Ascending aorta (tissue), 2 donors: ENCODE measurements around the gene BEND6. TPM values are rescaled to one million over a fixed set of nuclear protein-coding genes. Genes with fewer than 3 reads are reported as not detected.

ENCODE experiments used
- DNase-seq, 2 donors: peaks; one replicate each; pipeline ENCODE4 v3.0.0-alpha.2; 2019; ENCODE audit warnings: low spot score in 2 of 2
- H3K27ac ChIP-seq, 2 donors: fragments of 200-600 bp; sonication (generic); one replicate each; pipeline ENCODE4 v1.5.1; 2016 to 2017; ENCODE audit warnings: mild to moderate bottlenecking in 1 of 2
- H3K27me3 ChIP-seq: fragments of 200-600 bp; sonication (generic); one replicate; pipeline ENCODE4 v1.5.1; 2017
- H3K36me3 ChIP-seq, 2 donors: fragments of 200-600 bp; sonication (generic); one replicate each; pipeline ENCODE4 v1.5.1; 2016
- H3K4me1 ChIP-seq, 2 donors: fragments of 200-600 bp; sonication (generic); one replicate each; pipeline ENCODE4 v1.5.1; 2016 to 2017; ENCODE audit warnings: mild to moderate bottlenecking in 1 of 2
- H3K4me3 ChIP-seq, 2 donors: fragments of 200-600 bp; sonication (generic); one replicate each; pipeline ENCODE4 v1.5.1; 2016 to 2017; ENCODE audit warnings: mild to moderate bottlenecking in 1 of 2
- H3K9me3 ChIP-seq, 2 donors: fragments of 200-600 bp; sonication (generic); one replicate each; pipeline ENCODE4 v1.5.1; 2016
- intact Hi-C: fragments of 100-400 bp; cut with DNase I; formaldehyde crosslinking; loops from one replicate; pipeline ENCODE4 v1.15.1; 2023
- total RNA-seq: library from RNA; depleted of rRNA; stranded (reverse); fragments of >200 nt; gene quantifications from one replicate; pipeline ENCODE4 v1.1.0, GENCODE V29; 2016
- TF ChIP-seq, protein P1 (sequence below), 3 experiments: fragments of 200-600 bp in 2 of 3; fragments of 450-650 bp in 1 of 3; sonication (generic) in 2 of 3; IDR thresholded peaks; one replicate each; pipeline ENCODE4 v1.5.1; 2016 to 2019; ENCODE audit warnings: antibody characterized with exemption in 3 of 3, mild to moderate bottlenecking in 1 of 3, moderate library complexity in 1 of 3

Gene BEND6
- total RNA-seq, 1 donor from 2014 or later: 1.3 TPM

DNA sequence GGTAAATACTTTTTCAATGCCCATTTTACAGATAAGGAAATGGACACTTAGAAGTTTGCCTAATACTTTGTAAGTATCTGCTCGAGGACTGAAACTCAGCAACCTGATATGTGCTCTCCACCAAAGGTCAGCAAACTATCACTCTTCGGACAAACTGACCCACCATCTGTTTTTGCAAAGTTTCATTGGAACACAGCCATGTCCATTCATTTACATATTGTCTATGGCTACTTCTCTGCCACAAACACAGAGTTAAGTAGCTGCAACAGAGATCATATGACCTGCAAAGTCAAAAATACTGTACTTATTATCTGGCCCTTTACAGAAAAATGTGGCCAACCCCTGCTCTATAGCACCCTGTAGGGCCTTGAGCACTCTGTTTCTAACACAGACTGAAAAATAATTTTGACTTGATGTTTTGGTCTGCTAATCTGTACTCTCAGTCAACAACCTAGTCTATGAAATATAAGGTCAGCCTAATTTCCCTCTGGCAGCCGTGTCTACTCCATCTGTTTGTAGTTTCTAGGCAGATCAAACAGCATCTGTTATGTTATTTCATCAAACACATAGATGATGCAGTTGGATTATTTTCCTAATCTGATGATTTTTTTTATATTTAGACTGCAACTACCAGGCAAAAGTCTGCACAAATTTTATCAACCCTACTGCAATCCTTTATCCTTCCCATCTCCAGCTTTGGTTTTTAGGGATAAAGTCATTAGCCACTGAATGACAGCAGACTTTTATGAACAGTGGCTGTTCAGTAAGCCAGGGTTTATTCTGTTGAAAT is 41.4 kb upstream of the BEND6 start:
- H3K4me1 ChIP-seq: peaks cover 0 to 3% of the 10 kb centered on the region in 2 donors
- TF ChIP-seq, protein P1, sequence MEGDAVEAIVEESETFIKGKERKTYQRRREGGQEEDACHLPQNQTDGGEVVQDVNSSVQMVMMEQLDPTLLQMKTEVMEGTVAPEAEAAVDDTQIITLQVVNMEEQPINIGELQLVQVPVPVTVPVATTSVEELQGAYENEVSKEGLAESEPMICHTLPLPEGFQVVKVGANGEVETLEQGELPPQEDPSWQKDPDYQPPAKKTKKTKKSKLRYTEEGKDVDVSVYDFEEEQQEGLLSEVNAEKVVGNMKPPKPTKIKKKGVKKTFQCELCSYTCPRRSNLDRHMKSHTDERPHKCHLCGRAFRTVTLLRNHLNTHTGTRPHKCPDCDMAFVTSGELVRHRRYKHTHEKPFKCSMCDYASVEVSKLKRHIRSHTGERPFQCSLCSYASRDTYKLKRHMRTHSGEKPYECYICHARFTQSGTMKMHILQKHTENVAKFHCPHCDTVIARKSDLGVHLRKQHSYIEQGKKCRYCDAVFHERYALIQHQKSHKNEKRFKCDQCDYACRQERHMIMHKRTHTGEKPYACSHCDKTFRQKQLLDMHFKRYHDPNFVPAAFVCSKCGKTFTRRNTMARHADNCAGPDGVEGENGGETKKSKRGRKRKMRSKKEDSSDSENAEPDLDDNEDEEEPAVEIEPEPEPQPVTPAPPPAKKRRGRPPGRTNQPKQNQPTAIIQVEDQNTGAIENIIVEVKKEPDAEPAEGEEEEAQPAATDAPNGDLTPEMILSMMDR (IDR thresholded peaks at IDR 0.05): no peak
- no peaks in the 10 kb centered on the region for H3K27me3 ChIP-seq
- no peaks in the 10 kb centered on the region for H3K36me3 ChIP-seq
- H3K4me3 ChIP-seq: no peak overlapping the region
- DNase-seq: no peak
- H3K9me3 ChIP-seq: no peaks in the 10 kb centered on the region
- no peak overlapping the region for H3K27ac ChIP-seq
- intact Hi-C loops: no loop called here

DNA sequence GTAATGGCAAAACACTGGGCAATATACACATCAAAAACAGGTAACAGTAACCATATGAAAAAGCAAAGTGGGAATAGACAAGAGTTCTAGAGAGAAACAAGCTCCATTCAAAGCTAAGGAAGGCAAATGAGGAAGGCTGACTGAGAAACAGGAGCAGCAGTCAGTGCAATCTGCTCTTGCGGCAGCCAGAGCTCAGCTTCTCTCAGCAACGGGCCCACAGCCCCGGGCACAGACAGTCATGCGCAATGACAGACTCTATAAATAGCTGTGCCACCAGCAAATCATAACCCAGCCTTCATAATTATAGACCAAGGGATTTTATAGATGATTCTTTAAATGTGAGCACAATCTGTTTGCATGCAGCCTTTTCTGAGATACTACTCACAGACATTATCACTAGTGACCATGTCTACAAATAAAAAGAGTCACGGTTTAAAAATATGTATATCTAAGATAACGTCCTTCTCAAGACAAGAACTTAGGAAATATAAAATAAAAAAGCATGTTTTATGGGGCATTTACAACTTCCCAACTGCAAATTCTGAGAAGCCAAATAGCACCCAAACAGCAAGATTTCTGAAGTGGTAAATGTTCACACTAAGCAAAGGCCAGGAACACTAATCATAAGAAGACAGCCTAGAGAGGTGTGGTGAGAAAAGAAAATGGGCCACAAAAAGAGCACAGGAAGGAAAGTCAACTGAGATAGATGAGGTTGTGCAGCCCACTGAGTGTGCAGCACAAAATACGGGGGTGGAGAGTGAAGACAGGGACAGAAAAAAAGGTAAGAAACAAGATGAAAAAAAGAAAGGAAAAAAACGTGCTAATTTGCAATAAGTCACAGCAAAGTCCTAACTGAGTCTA is 39.9 kb upstream of the BEND6 start:
- DNase-seq: no peak
- Histone ChIP-seq H3K36me3 (no peaks in the 10 kb centered on the region), H3K4me3 (no peak overlapping the region), H3K4me1 (peaks cover 0 to 3% of the 10 kb centered on the region in 2 donors), H3K9me3 (no peaks in the 10 kb centered on the region), H3K27ac (no peak overlapping the region), H3K27me3 (no peaks in the 10 kb centered on the region)
- TF ChIP-seq, protein P1 (IDR thresholded peaks at IDR 0.05): no peak
- intact Hi-C loops: no loop called here

DNA sequence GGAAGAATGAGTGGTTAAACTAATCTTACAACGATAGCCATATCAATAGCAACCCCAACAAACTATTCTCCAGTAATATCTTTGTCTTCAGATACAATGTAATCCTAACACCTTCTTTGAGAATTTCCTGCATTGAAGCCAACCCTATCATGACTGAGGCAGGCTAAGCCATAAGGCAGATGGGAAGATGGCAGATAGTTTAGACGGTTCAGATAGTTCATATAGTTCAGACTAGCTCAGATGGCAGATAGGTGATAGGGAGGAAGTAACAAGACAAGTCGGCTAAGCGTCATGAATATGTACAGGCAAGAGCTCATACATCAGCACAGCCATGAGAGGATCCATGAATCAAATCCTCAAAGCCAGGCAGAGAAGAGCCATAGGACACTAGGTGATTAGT is 39.1 kb upstream of the BEND6 start:
- no peaks in the 10 kb centered on the region for H3K27me3 ChIP-seq
- no peaks in the 10 kb centered on the region for H3K9me3 ChIP-seq
- H3K27ac ChIP-seq: no peak overlapping the region
- H3K4me3 ChIP-seq: no peak overlapping the region
- H3K36me3 ChIP-seq: no peaks in the 10 kb centered on the region
- intact Hi-C loops: no loop called here
- TF ChIP-seq, protein P1 (IDR thresholded peaks at IDR 0.05): no peak
- H3K4me1 ChIP-seq: peaks cover 0 to 3% of the 10 kb centered on the region in 2 donors
- no peak for DNase-seq

DNA sequence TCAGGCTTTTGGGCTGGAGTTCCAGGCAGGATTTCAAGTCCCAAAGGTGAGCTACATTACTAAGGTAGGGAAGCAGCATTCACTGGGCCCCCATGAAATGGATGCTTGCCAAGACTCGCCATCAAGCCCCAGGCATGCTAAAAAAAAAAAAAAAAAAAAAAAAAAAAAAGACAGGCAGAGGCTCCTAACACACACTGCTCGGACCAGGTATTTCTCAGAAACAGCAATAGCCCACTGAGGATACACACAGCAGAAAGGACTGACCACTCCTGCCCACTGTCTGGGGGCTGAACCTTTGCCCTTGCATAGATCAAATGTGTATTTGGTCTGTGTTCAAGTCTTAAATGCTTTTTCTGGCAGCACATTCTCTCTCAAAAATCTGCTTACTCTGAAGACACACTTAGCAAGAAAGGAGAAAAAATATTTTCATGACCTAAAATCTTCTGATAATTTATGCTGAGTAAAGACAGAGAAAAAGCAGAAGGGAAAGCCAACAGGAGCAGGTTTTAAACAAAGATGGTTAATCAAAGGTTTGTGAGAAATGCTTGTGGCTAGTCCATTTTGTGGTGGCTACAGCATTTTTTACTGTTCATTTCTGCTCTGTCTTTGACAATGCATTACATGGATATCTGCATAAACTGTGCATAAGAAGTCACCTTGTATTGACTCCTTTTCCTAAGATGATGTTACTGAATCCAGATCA is 37.9 kb upstream of the BEND6 start:
- H3K27me3 ChIP-seq: no peaks in the 10 kb centered on the region
- intact Hi-C loops: no loop called here
- no peak overlapping the region for H3K27ac ChIP-seq
- TF ChIP-seq, protein P1 (IDR thresholded peaks at IDR 0.05): no peak
- no peaks in the 10 kb centered on the region for H3K9me3 ChIP-seq
- no peak for DNase-seq
- H3K4me3 ChIP-seq: no peak overlapping the region
- H3K4me1 ChIP-seq: peaks cover 0 to 3% of the 10 kb centered on the region in 2 donors
- H3K36me3 ChIP-seq: no peaks in the 10 kb centered on the region

DNA sequence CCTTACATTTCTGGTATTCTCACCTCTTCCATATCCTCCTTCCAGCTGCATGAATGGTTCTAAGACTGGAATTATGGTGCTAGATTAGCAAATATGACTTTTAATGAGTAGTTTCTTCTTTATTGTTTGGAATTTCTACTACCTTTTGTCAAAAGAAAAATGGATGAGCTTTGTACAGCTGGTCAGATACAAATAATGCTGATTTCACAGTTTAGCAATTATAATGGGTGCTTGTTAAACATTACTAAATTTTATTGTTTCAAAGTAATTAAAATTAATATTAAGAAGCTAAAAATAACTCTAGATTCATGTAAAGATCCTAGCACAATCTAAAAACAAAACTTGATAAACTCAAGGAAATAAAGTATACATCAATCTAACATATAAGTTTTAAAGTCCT is 32.3 kb upstream of the BEND6 start:
- Histone ChIP-seq H3K27ac (no peak overlapping the region), H3K9me3 (no peaks in the 10 kb centered on the region)
- DNase-seq: no peak

More for the DNA sequence above, 32.3 kb upstream of the BEND6 start:
- Histone ChIP-seq H3K36me3 (no peaks in the 10 kb centered on the region), H3K27me3 (no peaks in the 10 kb centered on the region), H3K4me1 (no peaks in the 10 kb centered on the region), H3K4me3 (no peak overlapping the region)
- TF ChIP-seq, protein P1 (IDR thresholded peaks at IDR 0.05): no peak
- intact Hi-C loops: no loop called here
